ENCODE results near the gene TMEM61.

The TMEM61 gene

DNA sequence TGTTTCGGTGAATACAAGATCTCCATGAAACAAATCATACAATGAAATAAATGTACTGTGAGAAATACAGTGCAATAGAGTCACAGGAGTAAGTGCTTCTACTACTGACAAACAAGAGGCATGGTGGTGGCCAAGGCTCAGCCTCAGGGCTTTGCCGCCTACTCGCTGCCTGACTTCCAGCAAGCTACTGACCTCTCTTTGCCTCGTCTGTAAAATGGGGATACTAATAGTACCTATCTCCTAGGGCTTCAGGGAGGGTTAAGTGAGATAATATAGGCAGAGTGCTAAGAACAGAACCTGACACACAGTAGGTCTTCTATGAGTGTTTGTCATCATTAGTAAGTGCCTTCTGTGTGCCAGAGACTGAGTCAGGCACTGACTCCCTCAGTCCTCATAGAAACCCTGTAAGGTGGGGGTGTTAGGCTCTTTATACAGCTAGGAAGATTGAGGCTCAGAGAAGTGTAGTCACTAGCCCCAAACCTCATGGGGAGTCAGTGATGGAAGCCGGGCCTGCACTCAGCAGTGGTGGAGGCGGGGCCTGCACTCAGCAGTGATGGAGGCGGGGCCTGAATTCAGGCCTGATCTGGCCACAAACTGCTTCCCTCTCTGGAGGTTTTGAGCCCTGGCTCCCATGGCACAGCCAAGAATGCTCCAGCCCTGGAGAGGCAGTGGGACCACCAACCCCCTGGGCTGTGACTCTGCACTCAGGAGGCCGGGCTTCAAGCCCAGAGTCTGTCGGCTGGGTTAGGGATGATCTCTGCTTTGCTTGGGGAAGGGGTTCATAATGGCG, 25.1 kb downstream of the TMEM61 start:
- no peaks in the 10 kb centered on the region for H3K36me3 ChIP-seq (ENCODE audit: low read depth)
- no peak overlapping the region for H3K27ac ChIP-seq (ENCODE audit: poor library complexity, severe bottlenecking)
- ATAC-seq (ENCODE audit: low read depth) (no peak), DNase-seq (ENCODE audit: low spot score) (no peak)
- no peaks in the 10 kb centered on the region for H3K9me3 ChIP-seq (ENCODE audit: severe bottlenecking)
- peaks cover 10% of the 10 kb centered on the region for H3K4me1 ChIP-seq (ENCODE audit: insufficient read depth, poor library complexity, severe bottlenecking)
- H3K4me3 ChIP-seq (ENCODE audit: severe bottlenecking): no peak overlapping the region
- no peak for TF ChIP-seq CTCF (IDR thresholded peaks at IDR 0.05; ENCODE audit: poor library complexity, severe bottlenecking)
- no peaks in the 10 kb centered on the region for H3K27me3 ChIP-seq (ENCODE audit: insufficient read depth, poor library complexity, severe bottlenecking)

DNA sequence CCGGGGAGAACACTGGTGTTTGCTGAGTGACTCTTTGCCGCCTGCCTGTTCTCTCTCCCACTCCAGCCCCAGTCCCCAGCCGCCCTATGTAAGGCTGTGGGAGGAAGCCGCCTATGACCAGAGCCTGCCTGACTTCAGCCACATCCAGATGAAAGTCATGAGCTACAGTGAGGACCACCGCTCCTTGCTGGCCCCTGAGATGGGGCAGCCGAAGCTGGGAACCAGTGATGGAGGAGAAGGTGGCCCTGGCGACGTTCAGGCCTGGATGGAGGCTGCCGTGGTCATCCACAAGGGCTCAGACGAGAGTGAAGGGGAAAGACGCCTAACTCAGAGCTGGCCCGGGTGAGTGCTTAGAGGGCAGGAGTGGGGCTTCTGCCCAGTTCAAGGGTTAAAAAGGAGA, 26.5 kb downstream of the TMEM61 start:
- no peak for TF ChIP-seq CTCF (IDR thresholded peaks at IDR 0.05; ENCODE audit: poor library complexity, severe bottlenecking)
- no peak for DNase-seq (ENCODE audit: low spot score)
- Histone ChIP-seq H3K27ac (ENCODE audit: poor library complexity, severe bottlenecking) (peak overlapping the region; percentile 51), H3K9me3 (ENCODE audit: severe bottlenecking) (no peaks in the 10 kb centered on the region), H3K27me3 (ENCODE audit: insufficient read depth, poor library complexity, severe bottlenecking) (no peaks in the 10 kb centered on the region), H3K4me1 (ENCODE audit: insufficient read depth, poor library complexity, severe bottlenecking) (peaks cover 10% of the 10 kb centered on the region), H3K36me3 (ENCODE audit: low read depth) (no peaks in the 10 kb centered on the region), H3K4me3 (ENCODE audit: severe bottlenecking) (no peak overlapping the region)
- no peak for ATAC-seq (ENCODE audit: low read depth)

- H3K9me3 ChIP-seq (ENCODE audit: severe bottlenecking): no peaks in the 10 kb centered on the region
- H3K4me1 ChIP-seq (ENCODE audit: insufficient read depth, poor library complexity, severe bottlenecking): peaks cover 10% of the 10 kb centered on the region
- H3K27me3 ChIP-seq (ENCODE audit: insufficient read depth, poor library complexity, severe bottlenecking): no peaks in the 10 kb centered on the region
- DNase-seq (ENCODE audit: low spot score) (no peak), ATAC-seq (ENCODE audit: low read depth) (peak; percentile 98)
- peak overlapping the region; percentile 51 for H3K27ac ChIP-seq (ENCODE audit: poor library complexity, severe bottlenecking)
- no peak overlapping the region for H3K4me3 ChIP-seq (ENCODE audit: severe bottlenecking)
- no peak for TF ChIP-seq CTCF (IDR thresholded peaks at IDR 0.05; ENCODE audit: poor library complexity, severe bottlenecking)
- no peaks in the 10 kb centered on the region for H3K36me3 ChIP-seq (ENCODE audit: low read depth)
Measured at GRCh38 chr1:55007625-55008024, 27.2 kb downstream of the TMEM61 start.

DNA sequence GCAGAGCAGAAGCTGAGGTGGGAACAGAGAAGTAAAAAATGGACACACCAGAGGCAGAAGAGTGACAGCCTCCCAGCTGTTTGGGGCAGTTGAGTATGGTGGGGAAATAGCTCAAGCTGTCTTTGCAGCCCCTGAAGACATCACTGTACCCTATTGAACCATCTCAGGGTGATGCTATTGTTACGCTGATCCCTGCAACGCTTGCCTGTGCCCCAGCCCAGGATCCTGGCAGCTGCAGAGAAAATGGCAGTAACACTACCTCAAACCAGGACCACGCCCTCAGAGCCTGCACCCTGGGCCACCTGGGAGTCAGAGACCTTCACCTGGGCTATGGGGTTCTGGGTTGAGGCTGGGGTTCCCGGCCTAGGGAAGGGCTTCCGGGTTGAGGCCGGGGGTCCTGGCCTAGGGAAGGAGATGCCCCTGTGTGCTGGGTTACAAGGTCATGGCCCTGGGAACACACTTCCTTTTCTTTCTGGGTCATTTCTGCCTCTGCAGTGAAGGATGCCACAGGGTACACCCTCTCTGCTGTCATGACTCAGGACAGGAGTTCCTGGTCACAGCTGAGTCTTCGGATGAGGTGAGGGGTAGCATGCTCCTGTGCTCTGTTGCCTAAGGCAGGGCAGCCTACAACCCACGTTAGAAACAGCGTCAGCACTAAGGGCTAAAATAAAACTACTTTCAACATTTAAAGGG, 29.9 kb downstream of the TMEM61 start:
- no peak overlapping the region for H3K27ac ChIP-seq (ENCODE audit: poor library complexity, severe bottlenecking)
- ATAC-seq (ENCODE audit: low read depth) (no peak), DNase-seq (ENCODE audit: low spot score) (peak; percentile 19)
- TF ChIP-seq CTCF (IDR thresholded peaks at IDR 0.05; ENCODE audit: poor library complexity, severe bottlenecking): no peak
- H3K36me3 ChIP-seq (ENCODE audit: low read depth): no peaks in the 10 kb centered on the region
- no peaks in the 10 kb centered on the region for H3K9me3 ChIP-seq (ENCODE audit: severe bottlenecking)
- H3K27me3 ChIP-seq (ENCODE audit: insufficient read depth, poor library complexity, severe bottlenecking): no peaks in the 10 kb centered on the region
- peaks cover 10% of the 10 kb centered on the region for H3K4me1 ChIP-seq (ENCODE audit: insufficient read depth, poor library complexity, severe bottlenecking)
- H3K4me3 ChIP-seq (ENCODE audit: severe bottlenecking): no peak overlapping the region

GRCh38 chr1:55010887-55011217, 30.4 kb downstream of the TMEM61 start:
- no peak for TF ChIP-seq CTCF (IDR thresholded peaks at IDR 0.05; ENCODE audit: poor library complexity, severe bottlenecking)
- Histone ChIP-seq H3K27me3 (ENCODE audit: insufficient read depth, poor library complexity, severe bottlenecking) (no peaks in the 10 kb centered on the region), H3K9me3 (ENCODE audit: severe bottlenecking) (no peaks in the 10 kb centered on the region), H3K36me3 (ENCODE audit: low read depth) (no peaks in the 10 kb centered on the region), H3K4me1 (ENCODE audit: insufficient read depth, poor library complexity, severe bottlenecking) (peaks cover 10% of the 10 kb centered on the region), H3K27ac (ENCODE audit: poor library complexity, severe bottlenecking) (no peak overlapping the region), H3K4me3 (ENCODE audit: severe bottlenecking) (no peak overlapping the region)
- no peak for ATAC-seq (ENCODE audit: low read depth)
- peak; percentile 26 for DNase-seq (ENCODE audit: low spot score)

Data from RWPE2 (cell line).